Right ventricle myocardium superior (tissue), 1 donor: Measurements from ENCODE around the gene SYNE1. TPM values are rescaled to one million over a fixed set of nuclear protein-coding genes. Genes with fewer than 3 reads are reported as not detected.

Experiments used
- ATAC-seq: fragments of 200-7000 bp; cut with Tn5 transposase; one replicate; pipeline ENCODE4 v1.9.1; 2020; ENCODE audit warnings: mild to moderate bottlenecking; ENCODE audit not compliant: poor library complexity
- DNase-seq: peaks from one replicate; pipeline ENCODE4 v3.0.0-alpha.2; 2020
- intact Hi-C: fragments of 100-400 bp; cut with DNase I; formaldehyde crosslinking; loops from one replicate; pipeline ENCODE4 v1.11.2; 2022
- total RNA-seq: library from RNA; stranded (reverse); fragmentation: NEBNext Ultra II Directional; extraction: Animal tissue kit (Norgen Biotek cat#: 25700); gene quantifications from one replicate; pipeline ENCODE4 v1.2.1, GENCODE V29; 2021
- donor health status: DM: no; HTN: yes; CAD: no; lungs with severe emphysema.

SYNE1 gene
- total RNA-seq, 1 donor from 2014 or later = 80.1 TPM

DNA sequence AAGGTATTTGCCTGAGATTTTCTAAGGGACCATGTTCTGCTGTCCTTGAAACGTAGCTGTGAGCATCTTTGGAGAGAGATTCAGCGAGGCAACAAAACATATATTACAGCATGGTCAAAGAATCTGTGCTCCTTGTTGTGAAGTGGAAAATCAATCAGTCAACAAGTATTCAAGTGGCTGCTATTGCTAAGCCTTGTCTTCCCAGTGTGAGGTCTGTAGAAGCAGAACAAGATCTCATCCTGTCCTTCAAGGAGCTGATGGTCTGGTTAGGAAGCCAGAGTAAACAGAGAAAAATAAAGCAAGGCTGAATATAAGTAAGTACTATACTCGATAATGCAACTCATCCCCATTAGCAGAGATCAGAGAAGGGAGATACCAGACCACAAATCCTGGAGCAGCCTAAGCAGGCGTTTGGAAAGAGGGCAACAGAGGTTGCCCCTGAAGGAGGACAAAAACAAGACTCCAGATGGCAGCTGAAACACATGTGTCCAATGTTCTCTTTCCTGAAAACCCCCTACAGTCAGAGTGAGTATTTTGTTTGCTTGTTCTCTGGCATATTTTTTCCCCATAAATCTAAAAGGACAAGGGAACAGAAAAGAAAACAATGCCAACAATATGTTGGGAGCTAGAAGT, 392.0 kb downstream of the SYNE1 start:
- peak; percentile 54 for ATAC-seq
- intact Hi-C loops = no loop called here
- DNase-seq = no peak

DNA sequence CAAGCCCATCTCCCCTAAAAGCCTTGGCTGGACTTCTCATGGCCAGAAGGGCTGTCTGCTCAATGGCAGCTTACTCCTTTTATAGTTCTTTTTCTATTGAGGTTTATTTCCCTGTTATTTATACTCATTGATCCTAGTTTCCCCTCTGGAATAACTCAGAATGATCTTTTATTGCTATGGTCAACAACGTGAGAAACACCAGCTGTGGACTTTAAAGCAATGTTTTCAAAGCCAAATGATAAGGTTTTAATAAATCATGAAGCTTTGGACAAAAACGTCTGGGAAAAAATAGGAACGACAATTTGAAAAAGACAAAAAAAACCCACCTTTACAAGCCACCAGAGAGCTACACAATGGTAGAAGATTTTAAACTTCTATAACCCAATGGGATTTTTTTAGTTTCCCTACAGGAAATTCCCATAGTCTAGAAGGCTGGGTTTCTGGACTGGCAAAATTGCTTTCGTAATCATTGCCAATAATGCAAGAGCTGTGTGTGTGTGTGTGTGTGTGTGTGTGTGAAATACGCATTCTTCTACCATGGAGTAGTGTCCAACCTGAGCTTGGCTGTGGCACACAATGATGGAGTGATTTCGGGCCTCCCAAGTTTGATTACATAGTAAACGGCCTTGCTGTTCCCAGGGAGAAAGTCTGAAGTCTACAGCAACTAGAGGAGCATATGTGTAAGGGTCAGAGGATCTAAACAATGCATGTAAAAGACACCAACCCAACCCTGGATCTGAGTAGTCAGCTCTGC, 396.0 kb downstream of the SYNE1 start:
- DNase-seq (no peak), ATAC-seq (no peak)
- intact Hi-C loops = no loop called here

DNA sequence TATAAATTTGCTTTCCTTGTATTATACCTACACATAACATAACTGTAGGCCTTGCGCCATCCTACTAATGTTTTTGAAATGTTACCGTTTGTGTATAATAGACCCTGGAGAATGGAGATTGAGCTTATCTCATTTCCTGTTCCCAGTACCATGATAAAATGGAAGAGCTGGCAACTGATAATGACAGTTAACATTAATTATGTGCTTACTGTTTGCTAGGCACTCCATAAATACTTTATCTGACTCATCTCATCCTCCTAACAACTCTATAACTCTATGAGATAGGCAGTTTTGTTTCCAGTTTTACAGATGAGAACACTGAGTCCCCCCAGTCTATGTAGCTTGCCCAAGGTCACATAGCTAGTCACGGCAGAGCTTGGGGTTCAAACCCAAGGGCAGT, 396.7 kb downstream of the SYNE1 start:
- ATAC-seq (no peak), DNase-seq (no peak)
- intact Hi-C loops = no loop called here

DNA sequence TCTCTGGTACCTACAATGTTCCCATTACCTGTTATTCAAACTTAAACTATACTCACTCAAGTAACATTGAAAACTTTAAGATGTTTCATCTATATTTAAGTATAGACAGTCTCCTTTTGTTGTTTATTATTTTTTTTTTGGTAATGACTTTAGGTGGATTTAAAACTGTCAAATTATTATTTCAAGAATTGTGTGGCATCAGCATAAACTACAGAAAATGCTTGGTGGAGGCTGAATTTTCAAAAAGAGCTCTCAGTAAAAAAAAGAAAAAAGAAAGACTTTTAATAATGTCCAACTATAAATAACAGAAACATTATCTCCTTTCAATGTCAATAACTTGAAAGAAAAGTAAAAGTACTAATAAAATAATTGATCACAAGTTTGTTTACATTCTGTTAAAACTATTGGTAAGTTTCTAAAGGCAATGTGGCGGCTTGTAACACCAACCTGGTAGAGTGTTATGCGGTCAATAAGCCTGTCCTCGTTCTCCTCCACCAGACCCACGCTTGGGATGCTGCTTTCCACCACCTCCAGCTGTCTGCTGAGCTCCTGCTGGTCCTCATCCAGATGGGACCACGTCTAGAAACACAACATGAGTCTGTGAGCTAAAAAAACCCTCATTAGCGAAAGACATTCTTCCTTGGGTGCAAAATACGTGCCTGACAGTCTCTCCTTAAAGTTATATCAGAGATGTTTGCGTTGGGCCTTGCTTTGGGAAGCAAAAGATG, 400.6 kb downstream of the SYNE1 start:
- intact Hi-C loops = no loop called here

DNA sequence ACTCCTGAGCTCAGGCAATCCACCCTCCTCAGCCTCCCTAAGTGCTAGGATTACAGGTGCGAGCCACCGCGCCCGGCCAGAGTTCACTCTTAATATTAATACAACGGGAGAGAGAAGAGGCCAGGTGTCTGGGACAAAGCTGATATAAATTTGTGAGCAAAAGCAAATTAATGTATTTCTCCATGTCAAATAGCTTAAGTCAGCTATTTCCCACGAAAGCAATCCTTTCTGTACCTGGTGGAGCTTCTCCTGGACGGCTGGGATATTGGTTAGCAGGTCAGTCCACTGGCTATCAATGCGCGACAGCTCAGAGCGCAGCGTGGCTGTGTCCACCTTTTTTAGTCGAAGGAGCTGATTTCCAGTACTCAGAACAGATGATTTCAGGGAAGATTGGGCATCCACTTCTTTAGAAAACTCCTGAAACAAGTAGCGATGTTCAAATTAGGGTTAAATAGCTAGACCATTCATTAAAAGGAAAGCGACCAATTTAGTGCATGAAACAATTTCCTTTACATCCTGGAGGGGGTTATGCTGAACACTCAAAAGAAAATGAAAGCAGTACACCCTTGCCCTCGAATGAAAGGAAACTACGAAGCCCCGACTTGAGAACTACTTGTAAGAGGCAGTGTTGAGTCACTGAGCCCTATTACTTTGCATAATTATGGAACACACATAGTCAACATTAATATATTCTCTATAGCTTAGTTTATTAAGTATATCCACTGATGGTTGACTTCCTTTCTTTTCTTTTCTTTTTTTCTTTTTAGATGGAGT, 403.4 kb downstream of the SYNE1 start:
- ATAC-seq = no peak
- DNase-seq = no peak
- intact Hi-C loops = no loop called here

More for the DNA sequence above, 400.6 kb downstream of the SYNE1 start:
- DNase-seq = no peak
- no peak for ATAC-seq

DNA sequence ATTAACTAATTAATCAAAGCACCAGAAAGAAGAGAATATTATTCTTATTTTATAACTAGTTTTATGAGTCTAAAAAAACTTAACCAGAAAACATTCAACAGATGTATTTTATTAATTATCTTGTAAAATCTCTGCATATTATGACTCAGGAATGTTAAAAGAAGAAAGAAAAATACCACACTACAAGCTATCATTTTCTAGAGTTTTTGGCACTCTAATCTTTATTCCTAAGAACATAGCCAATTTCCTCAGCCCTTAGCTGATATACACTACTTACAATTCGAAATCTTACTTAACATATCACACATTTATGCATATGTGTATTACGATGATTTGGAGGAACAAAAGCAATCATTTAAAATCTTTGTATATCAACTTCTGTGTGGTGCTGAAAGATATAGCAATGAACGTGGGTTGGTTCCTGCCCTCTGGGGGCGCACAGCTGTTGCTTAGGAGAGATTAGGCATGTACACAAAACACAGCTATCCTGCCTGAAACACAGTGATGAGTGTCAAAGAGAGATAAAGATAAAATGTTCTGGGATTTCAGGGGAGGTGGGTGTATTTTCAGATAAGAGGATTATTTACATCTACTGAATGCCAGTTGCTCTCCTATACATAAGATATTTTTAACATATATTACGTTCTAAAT, 404.5 kb downstream of the SYNE1 start:
- ATAC-seq = peak; percentile 92
- peak; percentile 56 for DNase-seq
- intact Hi-C loops = no loop called here

DNA sequence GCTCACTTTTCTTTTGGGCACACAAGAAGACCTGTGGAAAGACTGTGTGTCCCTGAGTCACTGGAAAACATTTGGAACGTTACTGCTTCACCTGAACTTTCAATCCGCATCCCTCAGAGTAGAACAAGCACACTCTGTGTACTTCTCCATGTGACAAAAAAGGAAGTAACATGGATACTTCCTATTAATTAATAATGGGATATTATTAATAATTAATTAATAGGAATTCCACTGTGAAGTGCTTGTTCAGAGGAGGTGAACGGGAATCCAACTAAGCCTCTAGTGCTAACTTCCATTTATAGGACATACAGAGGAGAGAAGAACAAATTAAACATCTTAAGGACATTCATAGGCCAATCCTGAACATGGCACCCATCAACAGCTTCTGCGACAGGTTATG, 407.8 kb downstream of the SYNE1 start:
- intact Hi-C loops = no loop called here
- ATAC-seq = no peak
- no peak for DNase-seq

DNA sequence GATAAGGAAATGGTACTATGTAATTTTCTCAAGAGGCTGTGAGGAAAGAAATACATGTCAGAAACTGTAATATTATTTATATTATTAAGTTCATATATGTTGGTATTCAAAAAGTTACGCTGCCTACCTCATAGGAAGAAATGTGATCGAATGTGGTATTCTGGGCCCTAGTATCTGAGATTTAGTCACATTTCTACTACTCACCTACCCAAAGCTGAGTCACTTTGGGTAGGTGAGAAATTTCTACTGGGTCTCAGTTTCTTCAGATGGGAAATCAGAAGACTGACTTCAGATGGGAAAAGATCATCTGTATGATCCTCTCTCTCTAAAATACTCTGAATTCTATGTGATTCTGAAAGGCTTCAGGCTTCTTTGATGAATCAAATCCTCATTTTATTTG, 411.0 kb downstream of the SYNE1 start:
- ATAC-seq = no peak
- no peak for DNase-seq
- intact Hi-C loops = no loop called here

DNA sequence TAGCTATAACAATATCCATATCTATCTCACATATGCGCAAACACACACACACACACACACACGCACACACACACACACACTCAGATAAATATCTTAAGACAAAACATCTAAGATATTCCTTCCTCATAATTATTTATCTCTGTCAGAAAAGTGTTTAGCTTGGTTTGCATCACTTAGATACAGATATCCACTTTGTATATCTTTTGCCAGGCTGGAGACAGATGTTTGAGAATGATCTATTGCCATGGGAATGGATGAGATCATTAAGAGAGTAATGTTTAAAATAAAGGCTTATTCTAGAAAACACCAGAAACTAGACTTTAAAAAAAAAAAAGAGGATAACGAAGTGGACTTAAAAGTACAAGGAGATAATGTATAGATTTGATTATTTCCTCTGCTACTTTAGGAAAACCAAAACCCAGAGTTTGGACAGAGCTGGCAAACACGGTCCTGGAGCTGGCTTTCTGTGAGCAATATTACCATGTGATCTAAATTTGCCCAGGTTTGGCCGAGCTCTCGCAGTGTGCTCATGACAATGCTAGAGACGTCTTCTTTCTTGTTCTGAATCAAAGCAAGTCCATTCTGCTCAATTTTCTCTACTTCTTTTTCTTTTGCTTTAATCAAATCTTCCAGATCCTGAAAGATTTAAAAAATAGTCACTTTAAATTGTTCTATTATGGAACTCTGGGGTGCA, 411.8 kb downstream of the SYNE1 start:
- intact Hi-C loops = no loop called here
- DNase-seq (no peak), ATAC-seq (peak; percentile 58)

DNA sequence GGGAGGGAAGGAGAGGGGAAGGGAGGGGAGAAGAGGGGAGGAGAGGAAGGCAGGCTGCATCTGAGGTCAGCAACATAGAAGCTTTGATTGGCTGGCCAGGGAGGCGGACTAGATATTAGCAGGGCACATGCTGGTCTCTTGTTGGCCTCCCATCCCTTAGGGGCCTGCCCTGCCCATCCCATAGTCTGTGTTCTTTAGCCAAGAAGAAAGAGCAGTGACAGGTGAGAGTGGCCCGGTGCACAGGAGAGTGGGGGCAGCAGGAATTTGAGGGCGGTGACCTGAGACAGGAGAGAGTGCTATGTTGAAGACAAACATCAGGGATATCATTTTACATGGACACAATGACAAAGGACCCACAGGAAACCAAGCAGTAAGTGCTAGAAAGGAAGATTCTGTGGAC, 413.5 kb downstream of the SYNE1 start:
- ATAC-seq (no peak), DNase-seq (no peak)
- intact Hi-C loops = no loop called here

DNA sequence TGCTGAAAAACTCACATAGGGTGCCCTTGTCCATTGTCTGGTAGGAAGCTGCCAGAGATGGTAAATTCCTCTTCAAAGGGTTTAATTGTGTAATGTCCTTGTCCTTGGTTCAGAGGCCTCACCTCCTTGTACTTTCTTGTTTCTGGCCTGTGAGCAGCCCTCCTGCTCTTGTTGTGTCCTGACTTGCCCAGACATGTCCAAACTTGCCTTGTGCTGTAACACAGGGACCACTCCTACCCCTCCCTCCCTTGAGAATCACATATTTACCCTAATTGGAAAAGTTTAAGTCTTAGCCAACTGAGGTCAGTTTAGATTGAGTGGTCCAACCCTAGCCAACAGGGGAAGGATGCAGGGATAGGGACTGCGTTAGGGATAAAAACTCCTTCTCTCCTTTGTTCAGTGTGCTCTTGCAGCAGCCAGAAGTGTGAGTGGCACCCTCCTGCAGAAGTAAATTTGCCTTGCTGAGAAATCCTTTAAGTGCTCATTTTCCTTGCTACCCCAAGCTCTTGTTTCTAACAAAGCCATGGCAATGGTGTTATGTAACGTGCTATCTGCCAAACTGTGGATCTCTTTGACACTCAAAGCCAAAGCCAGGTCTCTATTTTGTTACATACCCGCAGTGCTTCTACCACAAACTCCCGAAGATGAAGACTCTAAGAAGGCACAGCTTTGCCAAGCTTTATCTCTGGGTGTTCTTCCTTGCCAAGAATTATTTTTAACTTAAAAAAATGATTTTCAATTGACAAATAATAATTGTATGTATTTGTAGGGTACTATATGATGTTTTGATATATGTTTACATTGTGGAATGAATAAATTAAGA, 415.1 kb downstream of the SYNE1 start:
- ATAC-seq (no peak), DNase-seq (no peak)
- intact Hi-C loops = loop anchor here (2.0 kb wide), 1 partner anchor 39 kb away; no protein-coding TSS in a partner anchor

DNA sequence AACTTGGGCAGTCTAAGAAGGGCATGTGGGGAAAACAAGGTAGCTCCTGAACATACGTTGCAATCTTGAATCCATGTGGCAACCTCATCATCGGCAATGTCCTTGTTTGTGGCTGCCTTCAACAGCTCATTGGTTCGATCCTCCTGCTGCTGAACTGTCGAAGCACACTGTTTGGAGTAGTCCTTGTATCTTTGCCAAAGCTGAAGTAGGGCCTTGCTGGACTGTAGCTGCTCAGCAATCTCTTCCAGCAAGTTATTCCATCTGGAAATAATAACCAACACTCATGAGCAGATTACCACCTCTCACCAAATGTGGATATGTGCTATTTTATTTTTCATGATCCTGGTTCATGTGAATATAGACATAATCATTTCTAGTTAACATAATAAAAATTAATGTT, 416.4 kb downstream of the SYNE1 start:
- intact Hi-C loops = loop anchor here (2.0 kb wide), 1 partner anchor 40 kb away; no protein-coding TSS in a partner anchor
- DNase-seq (no peak), ATAC-seq (peak; percentile 94)

DNA sequence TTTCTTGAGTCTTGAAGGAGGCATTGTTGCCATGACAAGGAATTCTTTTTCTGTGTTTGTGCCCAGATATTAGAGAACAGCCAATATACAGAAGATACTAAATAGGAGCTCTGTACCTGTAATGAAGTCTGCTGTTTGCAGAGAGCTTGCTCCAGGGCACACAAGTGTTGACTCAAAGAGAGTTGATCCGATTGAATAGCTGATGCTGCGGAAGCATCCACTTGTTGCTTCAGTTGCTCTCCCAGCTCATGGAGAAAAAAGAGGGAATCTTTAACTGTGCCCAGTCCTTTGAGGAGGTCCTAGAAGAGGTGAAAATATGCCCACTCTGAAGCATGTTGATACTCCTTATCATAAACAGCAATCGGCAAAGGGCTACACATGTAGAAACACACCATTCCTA, 418.3 kb downstream of the SYNE1 start:
- intact Hi-C loops = no loop called here
- no peak for DNase-seq
- no peak for ATAC-seq

DNA sequence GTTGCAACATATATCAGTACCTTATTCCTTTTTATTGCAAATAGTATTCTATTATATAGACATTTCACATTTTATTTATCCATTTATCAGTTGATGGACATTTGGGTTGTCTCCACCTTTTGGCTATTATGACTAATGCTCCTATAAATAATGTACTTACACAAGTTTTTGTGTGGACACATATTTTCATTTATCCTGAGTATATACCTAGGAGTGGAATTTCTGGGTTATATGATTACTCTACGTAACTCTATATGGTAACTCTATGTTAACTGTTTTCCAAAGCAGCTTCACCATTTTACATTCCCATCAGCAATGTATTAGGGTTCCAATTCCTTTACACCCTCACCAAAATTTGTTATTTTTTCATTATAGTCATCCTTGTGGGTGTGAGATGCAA, 424.7 kb downstream of the SYNE1 start:
- ATAC-seq (no peak), DNase-seq (no peak)
- intact Hi-C loops = no loop called here

DNA sequence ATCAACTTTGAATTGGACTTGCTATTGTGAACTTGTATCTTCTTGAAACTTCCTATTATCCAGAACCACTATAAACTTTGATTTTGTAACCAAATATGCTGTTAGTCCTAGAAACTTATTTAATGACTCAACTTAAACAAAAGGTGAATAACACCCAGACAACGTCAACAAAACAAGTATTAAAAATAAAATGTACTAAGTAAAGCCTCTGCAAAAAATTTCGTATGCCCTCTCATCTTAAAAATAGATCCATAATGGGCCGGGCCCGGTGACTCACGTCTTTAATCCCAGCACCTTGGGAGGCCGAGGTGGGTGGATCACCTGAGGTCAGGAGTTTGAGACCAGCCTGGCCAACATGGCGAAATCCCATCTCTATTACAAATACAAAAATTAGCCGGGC, 428.0 kb downstream of the SYNE1 start:
- no peak for DNase-seq
- intact Hi-C loops = loop anchor here (10.0 kb wide), 1 partner anchor 54 kb away; no protein-coding TSS in a partner anchor
- ATAC-seq = no peak

DNA sequence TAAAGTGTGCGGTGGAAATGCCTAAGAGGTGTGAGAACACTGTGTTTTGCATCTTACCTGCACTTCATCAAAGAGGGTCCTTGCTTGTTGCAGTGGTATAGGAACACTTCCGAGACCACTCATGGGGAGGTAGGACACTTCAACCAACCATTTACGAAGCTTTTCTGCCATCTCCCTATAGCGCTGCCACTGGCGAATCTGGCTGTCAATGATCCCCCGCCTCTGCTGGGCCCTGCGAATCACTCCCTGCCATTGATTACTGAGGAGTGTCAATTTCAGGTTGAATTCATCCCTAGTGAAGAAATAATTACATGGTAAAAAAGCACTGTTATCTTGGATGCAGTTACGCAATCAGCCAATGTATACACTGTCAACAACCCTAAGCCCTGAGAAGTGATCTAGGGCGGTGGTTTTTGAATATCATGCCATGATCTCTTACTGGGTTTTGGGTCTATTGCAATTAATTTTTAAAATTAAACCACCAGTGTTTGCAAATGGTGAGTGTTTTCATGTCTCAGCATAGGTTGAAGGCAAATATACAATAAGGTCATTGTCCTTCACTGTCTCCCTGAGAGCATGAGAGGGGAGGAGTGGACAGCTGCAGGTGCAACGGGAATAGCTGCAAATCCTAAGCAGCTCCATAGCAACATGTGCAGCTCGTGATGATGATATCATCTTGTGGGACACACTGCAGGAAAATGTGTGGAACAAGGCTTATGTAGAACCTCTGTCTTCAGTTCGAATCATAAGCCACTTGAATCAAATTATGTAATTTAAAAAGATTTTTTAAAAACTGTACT, 429.0 kb downstream of the SYNE1 start:
- ATAC-seq = no peak
- intact Hi-C loops = loop anchor here (10.0 kb wide), 1 partner anchor 53 kb away; no protein-coding TSS in a partner anchor
- no peak for DNase-seq
